K562 (cell line): ENCODE data around the gene BTAF1. TPM values are rescaled to one million over a fixed set of nuclear protein-coding genes. Genes with fewer than 3 reads are reported as not detected.
A peak's percentile ranks its signal among the peaks of the same experiment; 100 is the strongest.

Source experiments
- ATF3 ChIP-seq, 2 experiments: fragments of 450-650 bp in 1 of 2; sonication (generic) in 1 of 2; formaldehyde crosslinking in 1 of 2; IDR thresholded peaks in 1 of 2; conservative IDR thresholded peaks in 1 of 2; 2 replicates each; pipeline versions ENCODE4 v1.6.1 to v1.8.1; 2016 to 2023; ENCODE audit warnings: mild to moderate bottlenecking in 2 of 2, moderate library complexity in 2 of 2, inconsistent platforms in 1 of 2, missing genetic modification reagents in 1 of 2
- CC2D1A ChIP-seq: fragments of 450-650 bp; IDR thresholded peaks from 2 replicates; pipeline ENCODE4 v1.6.1; 2017; ENCODE audit warnings: mild to moderate bottlenecking
- DLX4 ChIP-seq: fragments of 250-450 bp; sonication (Bioruptor Pico); IDR thresholded peaks from 2 replicates; pipeline ENCODE4 v1.6.1; 2021; ENCODE audit warnings: mild to moderate bottlenecking
- HNRNPK ChIP-seq: fragments of 200-400 bp; formaldehyde crosslinking; IDR thresholded peaks from one replicate; pipeline ENCODE4 v1.6.1; 2018; ENCODE audit warnings: mild to moderate bottlenecking, low read depth, low read length; ENCODE audit not compliant: poor library complexity, severe bottlenecking
- HOXB6 ChIP-seq: fragments of 250-450 bp; sonication (Bioruptor Pico); IDR thresholded peaks from 2 replicates; pipeline ENCODE4 v1.5.1; 2022; ENCODE audit warnings: mild to moderate bottlenecking, borderline replicate concordance
- MEF2D ChIP-seq: conservative IDR thresholded peaks from 2 replicates; pipeline ENCODE4 v1.6.1; 2016; ENCODE audit warnings: low read depth, missing genetic modification characterization, missing compliant biosample characterization
- SRSF9 ChIP-seq: fragments of 200-400 bp; formaldehyde crosslinking; IDR thresholded peaks from 2 replicates; pipeline ENCODE4 v1.6.1; 2017; ENCODE audit warnings: low read depth, low read length, borderline replicate concordance
- STAT5A ChIP-seq: IDR thresholded peaks from 2 replicates; pipeline ENCODE4 v1.6.1; 2012; ENCODE audit warnings: low read length, inconsistent platforms, borderline replicate concordance
- TFAP4 ChIP-seq: sonication (generic); formaldehyde crosslinking; IDR thresholded peaks from 2 replicates; pipeline ENCODE4 v1.8.0; 2022; ENCODE audit warnings: missing genetic modification reagents, mild to moderate bottlenecking, moderate library complexity, borderline replicate concordance
- ZNF253 ChIP-seq: fragments of 250-450 bp; sonication (Bioruptor Pico); conservative IDR thresholded peaks from 2 replicates; pipeline ENCODE4 v1.6.1; 2021; ENCODE audit warnings: mild to moderate bottlenecking
- ZNF431 ChIP-seq: sonication (generic); formaldehyde crosslinking; IDR thresholded peaks from 2 replicates; pipeline ENCODE4 v1.8.0; 2022; ENCODE audit warnings: mild to moderate bottlenecking, missing genetic modification reagents
- ZNF512 ChIP-seq: IDR thresholded peaks from 2 replicates; pipeline ENCODE4 v1.6.1; 2016; ENCODE audit warnings: missing genetic modification characterization, missing compliant biosample characterization
- ZNF518B ChIP-seq: fragments of 250-450 bp; sonication (Bioruptor Pico); IDR thresholded peaks from 2 replicates; pipeline ENCODE4 v1.5.0; 2021; ENCODE audit warnings: mild to moderate bottlenecking, moderate library complexity
- ZNF707 ChIP-seq: fragments of 250-450 bp; sonication (Bioruptor Pico); conservative IDR thresholded peaks from 2 replicates; pipeline ENCODE4 v1.8.0; 2022; ENCODE audit warnings: inconsistent platforms, mild to moderate bottlenecking, moderate library complexity
- ZNF740 ChIP-seq, 3 experiments: fragments of 200-800 bp in 1 of 3; sonication (Bioruptor generic) in 1 of 3; sonication (generic) in 1 of 3; formaldehyde crosslinking in 1 of 3; IDR thresholded peaks; 2 replicates each; pipeline versions ENCODE4 v1.6.1 to v1.8.0; 2016 to 2022; ENCODE audit warnings: mild to moderate bottlenecking in 2 of 3, missing compliant biosample characterization in 2 of 3, missing genetic modification characterization in 2 of 3, missing genetic modification reagents in 1 of 3
- ZNF785 ChIP-seq: fragments of 250-450 bp; sonication (Bioruptor Pico); IDR thresholded peaks from 2 replicates; pipeline ENCODE4 v1.4.0; 2020; ENCODE audit warnings: mild to moderate bottlenecking
- polyA plus RNA-seq, 8 experiments: library from polyadenylated mRNA; depleted of rRNA in 4 of 8; stranded (reverse) in 5 of 8; unstranded in 3 of 8; fragments of >200 nt; fragmentation: Nextera tagmentation in 2 of 8; fragmentation: Illumina TruSeq in 1 of 8; extraction: Ambion mirVana in 2 of 8; extraction: Trizol in 1 of 8; gene quantifications; 2 replicates each; pipeline versions ENCODE4 v1.2.1 to v1.2.3, GENCODE V29; 2011 to 2014; ENCODE audit warnings: inconsistent platforms in 1 of 8, missing spikeins in 1 of 8
- total RNA-seq, 7 experiments: library from RNA; depleted of rRNA in 6 of 7; stranded (reverse); fragments of >200 nt in 6 of 7; fragmentation: Illumina TruSeq in 2 of 7; extraction: Trizol in 2 of 7; gene quantifications; 2 replicates each; pipeline versions ENCODE4 v1.2.1 to v1.2.3, GENCODE V29; 2011 to 2021; ENCODE audit warnings: low replicate concordance in 1 of 7

Gene BTAF1
- total and polyA plus RNA-seq, 9 of the 15 experiments (the other 6 are each of a cell fraction or from before 2014, with no cell fraction given) = 6.6 to 70.7 (median 30.5) TPM

GRCh38 chr10:91909117-91909677 is 14.4 kb upstream of the BTAF1 start, which contains the start of gene FGFBP3 (continued):
- no peak for TF ChIP-seq SRSF9
- no peak for TF ChIP-seq ATF3 (IDR thresholded peaks at IDR 0.05)
- no peak for TF ChIP-seq ATF3 (CRISPR knock-in tag; conservative IDR thresholded peaks at IDR 0.05)
- TF ChIP-seq CC2D1A = no peak
- TF ChIP-seq TFAP4 (CRISPR knock-in tag) = peak; percentile 9; the same call in 1 of the 2 replicates
- TF ChIP-seq ZNF785 = no peak
- no peak for TF ChIP-seq ZNF518B
- TF ChIP-seq ZNF512 (tag) = no peak
- TF ChIP-seq ZNF707 (CRISPR knock-in tag) = no peak
- no peak for TF ChIP-seq STAT5A
- no peak for TF ChIP-seq DLX4 (CRISPR knock-in tag)
- TF ChIP-seq ZNF740 (CRISPR knock-in tag; IDR thresholded peaks at IDR 0.05) = no peak
- no peak for TF ChIP-seq ZNF740 (tag; IDR thresholded peaks at IDR 0.05)
- no peak for TF ChIP-seq HOXB6 (CRISPR knock-in tag)
- TF ChIP-seq ZNF253 = no peak
- TF ChIP-seq ZNF431 (CRISPR knock-in tag) = 0 out of 2 replicates have a peak, but pooled peaks have one; percentile 18
- TF ChIP-seq HNRNPK = no peak
- no peak for TF ChIP-seq MEF2D (tag)
